ENCODE measurements around the gene GPHB5.

DNA sequence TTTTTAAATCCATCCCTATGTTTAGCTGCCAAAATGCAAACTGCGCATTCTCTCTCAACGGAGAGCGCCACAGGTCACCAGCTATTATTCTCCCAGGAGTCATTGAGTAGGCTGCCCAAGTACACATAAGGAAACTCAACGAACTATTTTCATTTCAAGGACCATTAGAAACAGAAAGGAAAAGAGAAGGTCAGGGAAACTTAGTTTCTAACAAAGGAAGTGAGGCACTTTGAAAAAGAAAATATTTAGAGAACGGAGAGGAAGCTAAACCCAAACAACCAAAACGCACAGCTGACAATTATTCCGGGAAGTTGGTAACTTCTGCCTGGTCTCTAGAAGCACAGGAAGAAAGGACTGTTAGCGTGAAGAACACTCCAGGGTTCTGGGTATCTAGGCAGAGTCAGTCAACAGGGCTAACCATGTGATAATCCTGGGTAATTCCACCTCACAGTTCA lies 23.5 kb downstream of the GPHB5 start:
- TF ChIP-seq, protein P1, sequence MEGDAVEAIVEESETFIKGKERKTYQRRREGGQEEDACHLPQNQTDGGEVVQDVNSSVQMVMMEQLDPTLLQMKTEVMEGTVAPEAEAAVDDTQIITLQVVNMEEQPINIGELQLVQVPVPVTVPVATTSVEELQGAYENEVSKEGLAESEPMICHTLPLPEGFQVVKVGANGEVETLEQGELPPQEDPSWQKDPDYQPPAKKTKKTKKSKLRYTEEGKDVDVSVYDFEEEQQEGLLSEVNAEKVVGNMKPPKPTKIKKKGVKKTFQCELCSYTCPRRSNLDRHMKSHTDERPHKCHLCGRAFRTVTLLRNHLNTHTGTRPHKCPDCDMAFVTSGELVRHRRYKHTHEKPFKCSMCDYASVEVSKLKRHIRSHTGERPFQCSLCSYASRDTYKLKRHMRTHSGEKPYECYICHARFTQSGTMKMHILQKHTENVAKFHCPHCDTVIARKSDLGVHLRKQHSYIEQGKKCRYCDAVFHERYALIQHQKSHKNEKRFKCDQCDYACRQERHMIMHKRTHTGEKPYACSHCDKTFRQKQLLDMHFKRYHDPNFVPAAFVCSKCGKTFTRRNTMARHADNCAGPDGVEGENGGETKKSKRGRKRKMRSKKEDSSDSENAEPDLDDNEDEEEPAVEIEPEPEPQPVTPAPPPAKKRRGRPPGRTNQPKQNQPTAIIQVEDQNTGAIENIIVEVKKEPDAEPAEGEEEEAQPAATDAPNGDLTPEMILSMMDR (IDR thresholded peaks at IDR 0.05; ENCODE audit: low read length), result no peak
- TF ChIP-seq EZH2 (optimal IDR thresholded peaks at IDR 0.05; ENCODE audit: low read depth, low read length) (no peak), EZH2phosphoT487 (IDR thresholded peaks at IDR 0.05; ENCODE audit: low read length) (no peak)
